OCI-LY1 (cell line): ENCODE measurements around the gene UBE2G2.
A peak's percentile ranks its signal among the peaks of the same experiment; 100 is the strongest.

Experiments used
- H2AFZ ChIP-seq: fragments of 200-600 bp; sonication (generic), shearing (Covaris generic); 2 replicates; pipeline ENCODE4 v1.6.0; 2014; ENCODE audit warnings: antibody characterized with exemption, mild to moderate bottlenecking, low read length
- H3F3A ChIP-seq: fragments of 200-600 bp; sonication (generic), shearing (Covaris generic); 2 replicates; pipeline ENCODE4 v1.6.0; 2014; ENCODE audit warnings: mild to moderate bottlenecking, antibody characterized with exemption, low read length, moderate library complexity; ENCODE audit not compliant: insufficient read depth
- H3K27ac ChIP-seq: fragments of 200-600 bp; sonication (generic); 2 replicates; pipeline ENCODE4 v1.5.1; 2014; ENCODE audit warnings: low read length, mixed run types, mild to moderate bottlenecking, low read depth; ENCODE audit not compliant: poor library complexity, severe bottlenecking
- H3K27me3 ChIP-seq: fragments of 200-600 bp; sonication (generic); 2 replicates; pipeline ENCODE4 v1.6.0; 2014; ENCODE audit warnings: antibody characterized with exemption, mild to moderate bottlenecking, low read length, moderate library complexity; ENCODE audit not compliant: insufficient read depth
- H3K36me3 ChIP-seq: fragments of 200-600 bp; sonication (generic); 2 replicates; pipeline ENCODE4 v1.6.1; 2014; ENCODE audit warnings: mild to moderate bottlenecking, antibody characterized with exemption, low read length, moderate library complexity, mixed read lengths; ENCODE audit not compliant: insufficient read depth
- H3K4me1 ChIP-seq: fragments of 200-600 bp; sonication (generic); 2 replicates; pipeline ENCODE4 v1.5.1; 2014; ENCODE audit warnings: mild to moderate bottlenecking, low read length, moderate library complexity; ENCODE audit not compliant: insufficient read depth, severe bottlenecking
- H3K4me2 ChIP-seq: fragments of 200-600 bp; sonication (generic), shearing (Covaris generic); 2 replicates; pipeline ENCODE4 v1.6.1; 2014; ENCODE audit warnings: low read length
- H3K4me3 ChIP-seq: fragments of 200-600 bp; sonication (generic); 2 replicates; pipeline ENCODE4 v1.5.1; 2014; ENCODE audit warnings: low read length, low read depth, mild to moderate bottlenecking, mixed read lengths; ENCODE audit not compliant: poor library complexity, severe bottlenecking
- H3K79me2 ChIP-seq: fragments of 200-600 bp; shearing (Covaris generic); 2 replicates; pipeline ENCODE4 v1.6.1; 2016; ENCODE audit warnings: mixed run types, low read length, mixed read lengths; ENCODE audit not compliant: insufficient read depth
- H3K9ac ChIP-seq: fragments of 200-600 bp; sonication (generic), shearing (Covaris generic); 2 replicates; pipeline ENCODE4 v1.6.1; 2014; ENCODE audit warnings: mild to moderate bottlenecking, low read length, mixed read lengths
- H3K9me2 ChIP-seq: fragments of 200-600 bp; sonication (generic), shearing (Covaris generic); 2 replicates; pipeline ENCODE4 v1.6.1; 2014; ENCODE audit warnings: low read depth, mild to moderate bottlenecking, low read length, mixed read lengths
- H3K9me3 ChIP-seq: fragments of 200-600 bp; shearing (Covaris generic); 2 replicates; pipeline ENCODE4 v1.6.1; 2014; ENCODE audit warnings: low read length, mixed read lengths
- H4K20me1 ChIP-seq: fragments of 200-600 bp; sonication (generic), shearing (Covaris generic); 2 replicates; pipeline ENCODE4 v1.6.0; 2016; ENCODE audit warnings: mild to moderate bottlenecking, low read length; ENCODE audit not compliant: insufficient read depth
- CTCF ChIP-seq: fragments of 200-600 bp; sonication (generic), shearing (Covaris generic); IDR thresholded peaks from 2 replicates; pipeline ENCODE4 v1.5.1; 2017; ENCODE audit warnings: mild to moderate bottlenecking, antibody characterized with exemption, low read length, moderate library complexity, mixed read lengths
- EZH2 ChIP-seq: fragments of 200-600 bp; sonication (generic), shearing (Covaris generic); IDR thresholded peaks from 2 replicates; pipeline ENCODE4 v1.8.0; 2017; ENCODE audit warnings: borderline replicate concordance, mixed run types, mild to moderate bottlenecking, antibody characterized with exemption, low read length, moderate library complexity, mixed read lengths

UBE2G2 gene

GRCh38 chr21:44800103-44800502 is 1.5 kb downstream of the UBE2G2 start:
- Histone ChIP-seq H3K79me2 (peaks cover 61% of the 10 kb centered on the region), H4K20me1 (no peaks in the 10 kb centered on the region), H3K4me3 (peak overlapping the region; percentile 85), H3K36me3 (peaks cover 58% of the 10 kb centered on the region), H3K9me3 (no peaks in the 10 kb centered on the region), H3K9ac (peak overlapping the region; percentile 90), H3F3A (no peaks in the 10 kb centered on the region), H3K4me2 (peak overlapping the region; percentile 86), H2AFZ (no peak overlapping the region), H3K27me3 (no peaks in the 10 kb centered on the region), H3K27ac (no peak overlapping the region), H3K9me2 (no peaks in the 10 kb centered on the region), H3K4me1 (peaks cover 30% of the 10 kb centered on the region)
- peak; percentile 76 for TF ChIP-seq CTCF
- no peak for TF ChIP-seq EZH2

- no peaks in the 10 kb centered on the region for H3K27me3 ChIP-seq
- TF ChIP-seq EZH2 = no peak
- no peak for TF ChIP-seq CTCF
- H3K4me2 ChIP-seq = peak overlapping the region; percentile 86
- H3K36me3 ChIP-seq = peaks cover 54% of the 10 kb centered on the region
- H3K4me3 ChIP-seq = peak overlapping the region; percentile 85
- H3K79me2 ChIP-seq = peaks cover 66% of the 10 kb centered on the region
- H3F3A ChIP-seq = no peaks in the 10 kb centered on the region
- no peak overlapping the region for H3K27ac ChIP-seq
- H3K9me2 ChIP-seq = no peaks in the 10 kb centered on the region
- no peaks in the 10 kb centered on the region for H3K9me3 ChIP-seq
- no peaks in the 10 kb centered on the region for H4K20me1 ChIP-seq
- H2AFZ ChIP-seq = no peak overlapping the region
- H3K4me1 ChIP-seq = peaks cover 30% of the 10 kb centered on the region
- peak overlapping the region; percentile 90; the same call in 1 of the 2 replicates for H3K9ac ChIP-seq
Measured at GRCh38 chr21:44799646-44800045, 2.0 kb downstream of the UBE2G2 start.

DNA sequence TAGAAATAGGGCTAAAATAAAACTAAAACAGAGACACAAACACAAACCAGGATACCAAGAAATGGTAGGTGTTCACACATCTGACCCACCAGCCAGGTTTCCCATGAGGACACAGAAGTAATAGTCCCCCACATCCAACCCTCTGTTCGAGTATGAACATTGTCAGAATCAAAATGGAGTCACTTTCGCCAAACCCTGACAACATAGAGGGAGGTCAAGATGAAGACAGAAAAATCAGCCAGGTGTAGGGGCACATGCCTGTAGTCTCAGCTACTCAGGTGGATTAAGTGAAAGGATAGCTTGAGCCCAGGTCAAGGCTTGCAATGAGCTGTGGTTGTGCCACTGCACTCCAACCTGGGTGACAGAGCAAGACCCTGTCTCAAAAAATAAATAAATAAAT is 3.8 kb downstream of the UBE2G2 start:
- Histone ChIP-seq H3K4me2 (no peak overlapping the region), H3K9ac (no peak overlapping the region), H2AFZ (no peak overlapping the region), H3K4me1 (peaks cover 30% of the 10 kb centered on the region), H3K27ac (no peak overlapping the region), H3K9me2 (no peaks in the 10 kb centered on the region), H3K27me3 (no peaks in the 10 kb centered on the region), H3F3A (no peaks in the 10 kb centered on the region), H3K9me3 (no peaks in the 10 kb centered on the region), H3K79me2 (peaks cover 85% of the 10 kb centered on the region), H3K4me3 (no peak overlapping the region), H4K20me1 (no peaks in the 10 kb centered on the region), H3K36me3 (peaks cover 40% of the 10 kb centered on the region)
- TF ChIP-seq CTCF = no peak
